Thymus (tissue), 11 donors: ENCODE results near the gene IDH3G. TPM values are rescaled to one million over a fixed set of nuclear protein-coding genes. Genes with fewer than 3 reads are reported as not detected.

Source experiments
- DNase-seq, 9 donors: peaks; one replicate each; pipeline ENCODE4 v3.0.0-alpha.2; 2013; ENCODE audit warnings: low spot score in 9 of 9, low read depth in 6 of 9, missing footprints in 1 of 9
- H3K27ac ChIP-seq, 2 donors: one replicate each; pipeline ENCODE4 v1.5.1; 2013; ENCODE audit warnings: control low read depth in 1 of 2, low read depth in 1 of 2, low read length in 1 of 2, mild to moderate bottlenecking in 1 of 2, moderate library complexity in 1 of 2
- H3K27me3 ChIP-seq, 2 donors: one replicate each; pipeline ENCODE4 v1.5.1; 2013; ENCODE audit warnings: low read length in 1 of 2; ENCODE audit not compliant: control insufficient read depth in 2 of 2, insufficient read depth in 1 of 2
- H3K36me3 ChIP-seq, 2 donors: one replicate each; pipeline ENCODE4 v1.5.1; 2013; ENCODE audit warnings: low read length in 1 of 2, mild to moderate bottlenecking in 1 of 2, moderate library complexity in 1 of 2; ENCODE audit not compliant: control insufficient read depth in 2 of 2, insufficient read depth in 2 of 2
- H3K4me1 ChIP-seq, 2 donors: one replicate each; pipeline ENCODE4 v1.5.1; 2013; ENCODE audit warnings: low read length in 2 of 2; ENCODE audit not compliant: control insufficient read depth in 2 of 2, insufficient read depth in 2 of 2
- H3K4me3 ChIP-seq, 2 donors: one replicate each; pipeline ENCODE4 v1.5.1; 2013; ENCODE audit warnings: low read length in 2 of 2, control low read depth in 1 of 2, mild to moderate bottlenecking in 1 of 2
- H3K9me3 ChIP-seq, 2 donors: one replicate each; pipeline ENCODE4 v1.5.1; 2013; ENCODE audit warnings: low read length in 1 of 2, mild to moderate bottlenecking in 1 of 2; ENCODE audit not compliant: control insufficient read depth in 2 of 2, insufficient read depth in 1 of 2
- WGBS: extraction: QIAGEN DNeasy Blood & Tissue Kit; methylation state at CpG from one replicate; pipeline ENCODE4 v1.1.7; 2013; 5-methylcytosine and 5-hydroxymethylcytosine counted together
- polyA plus RNA-seq: library from polyadenylated mRNA; stranded (reverse); fragments of 200-250 nt; gene quantifications from one replicate; pipeline ENCODE4 v1.2.3, GENCODE V29; 2013
- total RNA-seq: library from RNA; stranded (reverse); fragments of 120-200 nt; gene quantifications from one replicate; pipeline ENCODE4 v1.2.4, GENCODE V29; 2013
- donor health status: healthy.

Gene IDH3G
- total and polyA plus RNA-seq, 2 donors = 37.5 to 39.2 TPM

GRCh38 chrX:153828723-153829548 is 34.8 kb upstream of the IDH3G start:
- Histone ChIP-seq H3K4me3 (peak overlapping the region in 1 of 2 donors; percentile 15), H3K27me3 (peaks cover 17 to 91% of the 10 kb centered on the region in 2 donors), H3K9me3 (peaks cover 1 to 11% of the 10 kb centered on the region in 2 donors), H3K27ac (no peak overlapping the region), H3K36me3 (no peaks in the 10 kb centered on the region), H3K4me1 (no peaks in the 10 kb centered on the region)
- no peak for DNase-seq
- WGBS = 12% methylated on average over 49 of the region's 50 CpGs

GRCh38 chrX:153828308-153828707 is 34.1 kb upstream of the IDH3G start:
- Histone ChIP-seq H3K27me3 (peaks cover 17 to 91% of the 10 kb centered on the region in 2 donors), H3K9me3 (peaks cover 1 to 11% of the 10 kb centered on the region in 2 donors), H3K4me1 (no peaks in the 10 kb centered on the region), H3K4me3 (no peak overlapping the region), H3K27ac (no peak overlapping the region), H3K36me3 (no peaks in the 10 kb centered on the region)
- no peak for DNase-seq
- 50% methylated on average over 17 of the region's 17 CpGs for WGBS

DNA sequence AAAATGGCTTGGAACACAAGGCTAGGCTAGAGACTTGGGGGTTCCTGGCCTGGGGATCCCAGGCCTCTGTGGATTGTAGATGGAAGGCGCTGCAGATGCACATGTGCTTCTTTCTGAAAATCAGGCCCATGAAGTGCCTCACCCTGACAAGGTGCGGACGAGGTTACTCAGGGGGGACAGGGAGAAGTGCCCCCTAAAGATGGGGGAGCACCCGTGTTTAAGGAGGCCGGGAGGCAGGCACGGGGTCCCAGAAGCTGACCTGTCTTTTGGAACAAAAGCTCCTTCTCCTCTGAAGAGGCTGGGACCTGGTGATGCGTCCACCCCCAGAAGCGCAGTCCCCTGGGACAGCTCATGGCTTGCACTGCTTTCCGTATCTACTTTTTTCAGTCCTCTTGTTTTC is 33.7 kb upstream of the IDH3G start:
- peaks cover 1 to 11% of the 10 kb centered on the region in 2 donors for H3K9me3 ChIP-seq
- no peak overlapping the region for H3K4me3 ChIP-seq
- H3K4me1 ChIP-seq = no peaks in the 10 kb centered on the region
- no peak overlapping the region for H3K27ac ChIP-seq
- H3K36me3 ChIP-seq = no peaks in the 10 kb centered on the region
- peaks cover 17 to 87% of the 10 kb centered on the region in 2 donors for H3K27me3 ChIP-seq
- WGBS = 91% methylated on average over 9 of the region's 9 CpGs
- no peak for DNase-seq

- H3K27me3 ChIP-seq = peaks cover 15 to 78% of the 10 kb centered on the region in 2 donors
- no peak overlapping the region for H3K4me3 ChIP-seq
- no peak overlapping the region for H3K27ac ChIP-seq
- no peaks in the 10 kb centered on the region for H3K4me1 ChIP-seq
- no peak for DNase-seq
- H3K36me3 ChIP-seq = no peaks in the 10 kb centered on the region
- 89% methylated on average over 3 of the region's 3 CpGs for WGBS
- H3K9me3 ChIP-seq = peaks cover under 1 to 5% of the 10 kb centered on the region in 2 donors
Measured at GRCh38 chrX:153827016-153827415, 32.8 kb upstream of the IDH3G start.

DNA sequence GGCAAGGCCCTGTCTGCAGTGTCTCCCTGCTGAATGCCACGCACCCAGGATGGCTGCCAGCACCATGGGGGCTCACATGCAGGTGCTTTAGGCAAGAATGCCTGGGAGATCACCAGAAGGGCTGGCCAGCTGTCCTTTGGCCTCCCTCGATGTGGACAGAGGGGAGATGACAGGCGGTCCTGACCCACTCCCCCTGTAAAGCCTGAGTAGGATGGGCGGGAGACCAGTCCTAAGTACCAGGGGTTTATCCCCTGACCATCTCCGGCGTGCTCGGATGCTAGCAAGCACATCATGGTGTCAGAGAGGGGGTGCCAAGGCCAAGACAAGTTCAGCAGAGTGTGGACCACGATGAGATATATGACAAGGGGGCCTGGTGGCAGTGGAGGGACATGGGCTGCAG is 30.9 kb upstream of the IDH3G start:
- H3K27ac ChIP-seq = no peak overlapping the region
- no peaks in the 10 kb centered on the region for H3K36me3 ChIP-seq
- WGBS = 86% methylated on average over 8 of the region's 8 CpGs
- H3K4me3 ChIP-seq = no peak overlapping the region
- no peak for DNase-seq
- H3K9me3 ChIP-seq = no peaks in the 10 kb centered on the region
- H3K27me3 ChIP-seq = peaks cover 7 to 68% of the 10 kb centered on the region in 2 donors
- peaks cover 0 to 12% of the 10 kb centered on the region in 2 donors for H3K4me1 ChIP-seq

DNA sequence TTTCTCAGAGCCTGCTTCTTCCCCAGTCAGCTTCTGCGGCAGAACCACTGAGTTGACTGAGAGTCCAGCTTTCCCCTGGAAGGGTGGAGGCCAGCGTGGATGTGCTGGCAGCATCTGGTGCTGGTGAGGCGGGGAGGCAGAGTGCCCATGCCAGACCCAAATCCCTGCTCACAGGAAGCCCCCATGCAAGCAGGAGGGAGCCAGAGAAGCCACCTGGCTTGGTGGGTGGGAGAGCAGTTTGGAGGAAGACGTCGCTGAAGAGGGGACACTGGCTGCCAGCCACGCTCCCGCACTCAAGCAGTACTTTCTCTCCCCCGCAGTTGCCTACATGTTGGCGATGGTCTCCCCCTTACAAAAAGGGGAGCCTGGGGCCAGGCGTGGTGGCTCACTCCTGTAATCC is 30.2 kb upstream of the IDH3G start:
- H3K4me1 ChIP-seq = peaks cover 0 to 17% of the 10 kb centered on the region in 2 donors
- DNase-seq = no peak
- H3K9me3 ChIP-seq = no peaks in the 10 kb centered on the region
- no peak overlapping the region for H3K27ac ChIP-seq
- peaks cover 7 to 67% of the 10 kb centered on the region in 2 donors for H3K27me3 ChIP-seq
- H3K36me3 ChIP-seq = no peaks in the 10 kb centered on the region
- no peak overlapping the region for H3K4me3 ChIP-seq
- WGBS = 52% methylated on average over 10 of the region's 10 CpGs

DNA sequence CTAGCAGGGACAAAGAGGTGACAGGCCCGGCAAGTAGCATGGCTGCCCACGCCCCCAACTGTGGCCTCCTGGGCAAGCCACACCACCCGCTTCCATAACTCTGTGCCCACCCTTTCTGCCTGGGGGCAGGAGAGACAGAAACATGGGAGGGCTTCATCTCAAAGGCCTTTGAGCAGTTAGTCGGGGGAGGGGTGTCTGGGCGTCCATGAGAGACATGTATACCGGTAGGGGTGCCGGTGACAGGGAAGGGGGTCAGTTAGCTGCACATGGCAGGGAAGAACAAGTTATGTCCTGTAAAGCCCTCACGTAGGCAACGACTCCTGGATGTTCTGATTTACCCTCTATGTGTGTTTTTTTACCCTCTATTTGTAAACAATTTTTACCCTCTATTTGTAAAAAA is 26.9 kb upstream of the IDH3G start:
- Histone ChIP-seq H3K9me3 (no peaks in the 10 kb centered on the region), H3K27me3 (peaks cover 0 to 64% of the 10 kb centered on the region in 2 donors), H3K27ac (no peak overlapping the region), H3K4me3 (no peak overlapping the region), H3K4me1 (peaks cover 0 to 24% of the 10 kb centered on the region in 2 donors), H3K36me3 (no peaks in the 10 kb centered on the region)
- 92% methylated on average over 9 of the region's 9 CpGs for whole genome bisulfite sequencing
- DNase-seq = no peak

- no peak for DNase-seq
- H3K27ac ChIP-seq = no peak overlapping the region
- H3K9me3 ChIP-seq = no peaks in the 10 kb centered on the region
- no peak overlapping the region for H3K4me3 ChIP-seq
- peaks cover 0 to 59% of the 10 kb centered on the region in 2 donors for H3K27me3 ChIP-seq
- peaks cover 0 to 24% of the 10 kb centered on the region in 2 donors for H3K4me1 ChIP-seq
- H3K36me3 ChIP-seq = no peaks in the 10 kb centered on the region
- 55% methylated on average over 7 of the region's 7 CpGs for WGBS
Measured at GRCh38 chrX:153820601-153821000, 26.4 kb upstream of the IDH3G start.

DNA sequence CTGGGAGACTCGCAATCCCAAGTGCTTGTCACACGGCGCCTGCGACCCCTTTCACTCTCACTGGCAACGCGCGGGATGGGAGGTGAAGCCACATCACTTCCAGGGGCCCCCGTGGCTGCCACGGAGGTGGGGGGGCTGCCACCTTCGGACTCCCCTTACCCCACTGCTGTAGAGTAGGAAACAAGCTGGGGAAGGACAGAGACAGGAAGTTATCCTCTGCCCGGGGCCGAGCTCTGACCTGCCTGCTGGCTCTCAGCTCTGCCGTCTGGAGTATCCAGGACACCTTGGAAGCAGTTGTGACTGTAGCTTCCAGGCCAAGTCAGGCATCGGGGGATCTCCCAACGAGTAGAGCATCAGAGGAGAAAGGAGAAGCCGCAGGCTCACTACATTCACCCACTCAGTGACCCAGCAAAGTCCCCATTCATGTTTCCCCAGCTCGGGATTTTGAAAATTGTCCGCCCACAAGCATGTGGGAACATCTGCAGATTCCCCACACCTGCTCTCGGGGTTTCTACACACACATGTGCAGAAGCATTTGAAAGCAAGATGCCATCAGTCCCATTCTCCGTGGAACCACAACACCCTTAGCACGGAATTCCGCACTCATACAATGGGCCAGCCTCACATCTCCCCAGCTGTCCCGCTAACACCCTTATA is 25.3 kb upstream of the IDH3G start:
- DNase-seq = no peak
- WGBS = 39% methylated on average over 23 of the region's 23 CpGs
- Histone ChIP-seq H3K36me3 (no peaks in the 10 kb centered on the region), H3K27me3 (peaks cover 0 to 54% of the 10 kb centered on the region in 2 donors), H3K4me3 (peak overlapping the region; percentile 20 to 44), H3K9me3 (no peaks in the 10 kb centered on the region), H3K4me1 (peaks cover 0 to 24% of the 10 kb centered on the region in 2 donors), H3K27ac (no peak overlapping the region)
